Frontal cortex (tissue), 4 donors: ENCODE measurements around the gene TPGS1. TPM values are rescaled to one million over a fixed set of nuclear protein-coding genes. Genes with fewer than 3 reads are reported as not detected.

Source experiments
- DNase-seq, 2 donors: peaks; one replicate each; pipeline ENCODE4 v3.0.0; 2012; ENCODE audit warnings: low spot score in 2 of 2
- FAIRE-seq: peaks from 2 replicates; lab custom pipeline; 2012; peaks lifted over from hg19 to GRCh38; lab: Jason Lieb, UNC
- total RNA-seq: library from RNA; depleted of rRNA; stranded (reverse); fragments of >200 nt; gene quantifications from one replicate; pipeline ENCODE4 v1.2.3, GENCODE V29; 2014
- donor health status: control.
- donor health status: control.
- donor health status: control.

Gene TPGS1
- total RNA-seq, 1 donor from 2014 or later: 26.1 TPM

GRCh38 chr19:493391-494170, 13.7 kb upstream of the TPGS1 start:
- DNase-seq: no peak
- no peak for FAIRE-seq

GRCh38 chr19:494171-495080, 12.9 kb upstream of the TPGS1 start:
- DNase-seq (no peak), FAIRE-seq (no peak)

- no peak for FAIRE-seq
Observed at GRCh38 chr19:495081-495401, 12.3 kb upstream of the TPGS1 start.

GRCh38 chr19:495402-496111, 11.7 kb upstream of the TPGS1 start:
- peak in 1 of 2 donors; percentile 58 for DNase-seq
- no peak for FAIRE-seq

More at GRCh38 chr19:495081-495401, 12.3 kb upstream of the TPGS1 start:
- no peak for DNase-seq

GRCh38 chr19:496112-496665, 11.1 kb upstream of the TPGS1 start, which contains the start of gene MADCAM1:
MADCAM1 (plus strand) TSS chr19:496486; CDS start chr19:496500, 14 bp downstream.
- DNase-seq (no peak), FAIRE-seq (no peak)

GRCh38 chr19:496986-497385, 10.3 kb upstream of the TPGS1 start:
- no peak for FAIRE-seq

GRCh38 chr19:497491-497868, 9.8 kb upstream of the TPGS1 start:
- DNase-seq (no peak), FAIRE-seq (no peak)

More at GRCh38 chr19:496986-497385, 10.3 kb upstream of the TPGS1 start:
- no peak for DNase-seq

- FAIRE-seq (no peak), DNase-seq (peak in 1 of 2 donors; percentile 43)
Observed at GRCh38 chr19:497869-498510, 9.3 kb upstream of the TPGS1 start.

GRCh38 chr19:498511-498891, 8.8 kb upstream of the TPGS1 start:
- no peak for DNase-seq
- FAIRE-seq: no peak

- DNase-seq: no peak
- FAIRE-seq: no peak
Observed at GRCh38 chr19:498977-499623, 8.2 kb upstream of the TPGS1 start.

- DNase-seq (no peak), FAIRE-seq (no peak)
Observed at GRCh38 chr19:501646-502045, 5.7 kb upstream of the TPGS1 start.

- FAIRE-seq: no peak
- DNase-seq: no peak
Observed at GRCh38 chr19:504616-505015, 2.7 kb upstream of the TPGS1 start.

- FAIRE-seq (peak; percentile 97), DNase-seq (peak; percentile 97 to 98)
Observed at GRCh38 chr19:506404-507285, 652 bp upstream of the TPGS1 start.

GRCh38 chr19:508204-509150, 1.2 kb downstream of the TPGS1 start:
- DNase-seq: no peak
- FAIRE-seq: no peak

- FAIRE-seq (no peak), DNase-seq (peak; percentile 68 to 78)
Observed at GRCh38 chr19:510606-511100, 3.4 kb downstream of the TPGS1 start.

GRCh38 chr19:511101-511851, 4.0 kb downstream of the TPGS1 start:
- DNase-seq (peak in 1 of 2 donors; percentile 56), FAIRE-seq (no peak)
